ENCODE measurements around the gene ICE2. TPM values are rescaled to one million over a fixed set of nuclear protein-coding genes. Genes with fewer than 3 reads are reported as not detected.
A peak's percentile ranks its signal among the peaks of the same experiment; 100 is the strongest.

The ICE2 gene
- total RNA-seq, 1 experiment from 2014 or later, result 37.4 TPM

DNA sequence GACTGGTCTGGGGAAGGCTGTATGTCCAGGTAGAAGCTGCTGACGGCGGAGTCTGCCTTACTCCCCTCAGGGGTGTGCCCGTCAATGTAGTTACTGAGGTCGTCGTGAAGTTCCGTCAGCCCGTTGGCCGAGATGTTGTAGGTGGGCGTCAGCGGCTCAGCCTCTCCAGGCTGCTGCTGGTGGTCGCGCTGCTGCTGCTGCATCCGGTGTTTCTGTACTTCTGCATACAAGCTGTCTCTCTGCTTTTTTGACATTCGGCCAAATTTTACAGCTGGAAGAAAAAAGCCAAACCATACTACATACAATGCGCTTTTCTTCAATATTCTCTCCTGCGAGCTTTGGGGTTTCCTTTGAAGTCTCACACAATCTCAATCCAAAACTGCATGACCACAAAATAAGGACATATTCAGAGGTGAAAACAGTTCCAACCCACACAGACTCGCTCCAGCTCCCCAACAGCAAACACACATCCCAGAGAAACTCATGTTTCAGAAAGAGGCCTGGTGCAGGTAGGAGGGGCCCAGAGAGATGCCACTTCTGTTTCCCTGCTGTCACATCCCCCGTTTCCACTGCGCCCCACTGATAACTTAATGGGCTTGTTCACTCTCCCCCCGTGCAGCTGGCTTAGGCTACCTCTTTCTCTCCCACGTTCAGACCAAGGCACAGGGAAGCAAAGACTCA, 32.5 kb upstream of the ICE2 start:
- Histone ChIP-seq H3K36me3 (peaks cover 14% of the 10 kb centered on the region; the same call in 1 of the 2 replicates), H3K27me3 (no peaks in the 10 kb centered on the region), H3K9me3 (replicated peaks) (no peaks in the 10 kb centered on the region), H3K27ac (no peak overlapping the region), H3K4me1 (no peaks in the 10 kb centered on the region), H3K4me3 (no peak overlapping the region)
- no peak for DNase-seq

DNA sequence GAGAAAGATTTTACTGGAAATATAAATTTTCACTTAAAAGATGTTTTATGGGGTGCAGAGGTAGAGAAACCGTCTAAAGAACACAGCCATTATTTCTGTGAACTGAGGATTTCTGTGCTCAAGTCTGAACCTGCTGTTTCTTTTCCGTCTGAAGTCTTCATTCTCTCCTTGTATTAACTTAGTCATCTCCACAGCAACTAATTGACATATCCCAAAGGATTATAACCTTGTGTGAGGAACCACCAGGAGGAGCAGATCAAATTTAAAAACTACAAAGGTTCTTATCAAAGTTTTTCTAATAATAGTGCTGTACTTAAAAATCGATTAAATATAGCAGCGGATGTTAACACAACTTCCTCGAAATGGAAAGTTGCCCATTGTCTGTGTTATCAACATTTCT, 31.1 kb upstream of the ICE2 start:
- Histone ChIP-seq H3K9me3 (replicated peaks) (no peaks in the 10 kb centered on the region), H3K4me3 (no peak overlapping the region), H3K27ac (no peak overlapping the region), H3K4me1 (no peaks in the 10 kb centered on the region), H3K36me3 (peaks cover 16% of the 10 kb centered on the region; the same call in 1 of the 2 replicates), H3K27me3 (no peaks in the 10 kb centered on the region)
- DNase-seq, result no peak

DNA sequence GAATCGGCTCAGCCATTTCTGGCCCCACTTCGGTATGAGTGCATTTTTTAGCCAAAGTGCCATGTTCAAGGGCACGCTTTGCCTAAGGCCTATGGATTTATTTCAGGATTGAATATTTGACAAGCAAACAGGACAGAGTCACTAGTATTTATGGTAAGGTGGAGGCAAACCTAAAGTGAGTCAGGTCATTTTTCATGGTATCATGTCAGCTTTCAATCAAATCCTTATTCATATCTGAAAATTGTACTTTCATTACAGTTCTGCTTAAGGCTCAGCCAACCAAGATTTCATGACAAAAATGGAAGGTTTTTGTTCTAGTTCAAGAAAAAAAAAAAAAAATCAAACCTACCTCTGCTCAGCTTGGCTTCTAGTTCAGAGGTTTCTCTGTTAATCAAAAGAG, 30.5 kb upstream of the ICE2 start:
- peaks cover 13% of the 10 kb centered on the region; the same call in 1 of the 2 replicates for H3K36me3 ChIP-seq
- H3K9me3 ChIP-seq (replicated peaks), result no peaks in the 10 kb centered on the region

DNA sequence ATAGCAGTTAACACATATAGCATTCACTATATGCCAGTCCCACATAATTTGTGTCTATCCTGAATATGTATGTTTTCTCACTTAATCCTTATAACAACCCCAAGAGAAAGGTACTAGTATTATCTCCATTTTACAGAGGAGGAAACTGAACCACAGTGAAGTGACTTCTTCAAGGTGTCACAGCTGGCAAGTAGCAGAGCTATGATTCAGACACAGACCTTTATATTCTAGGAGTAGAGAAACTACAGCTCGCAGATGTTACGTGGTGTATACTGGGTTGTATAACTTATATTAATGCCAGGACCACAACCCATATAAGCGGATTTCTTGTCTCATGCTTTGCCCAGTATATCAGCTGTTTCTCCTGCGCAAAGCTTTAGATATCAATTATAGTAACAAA, 29.5 kb upstream of the ICE2 start:
- no peak overlapping the region for H3K27ac ChIP-seq
- H3K9me3 ChIP-seq (replicated peaks), result no peaks in the 10 kb centered on the region
- peaks cover 13% of the 10 kb centered on the region; the same call in 1 of the 2 replicates for H3K36me3 ChIP-seq
- no peak for DNase-seq
- H3K4me3 ChIP-seq, result no peak overlapping the region
- H3K27me3 ChIP-seq, result no peaks in the 10 kb centered on the region
- no peaks in the 10 kb centered on the region for H3K4me1 ChIP-seq

More for the DNA sequence above, 30.5 kb upstream of the ICE2 start:
- no peak overlapping the region for H3K4me3 ChIP-seq
- H3K27ac ChIP-seq, result no peak overlapping the region
- H3K4me1 ChIP-seq, result no peaks in the 10 kb centered on the region
- H3K27me3 ChIP-seq, result no peaks in the 10 kb centered on the region
- no peak for DNase-seq

DNA sequence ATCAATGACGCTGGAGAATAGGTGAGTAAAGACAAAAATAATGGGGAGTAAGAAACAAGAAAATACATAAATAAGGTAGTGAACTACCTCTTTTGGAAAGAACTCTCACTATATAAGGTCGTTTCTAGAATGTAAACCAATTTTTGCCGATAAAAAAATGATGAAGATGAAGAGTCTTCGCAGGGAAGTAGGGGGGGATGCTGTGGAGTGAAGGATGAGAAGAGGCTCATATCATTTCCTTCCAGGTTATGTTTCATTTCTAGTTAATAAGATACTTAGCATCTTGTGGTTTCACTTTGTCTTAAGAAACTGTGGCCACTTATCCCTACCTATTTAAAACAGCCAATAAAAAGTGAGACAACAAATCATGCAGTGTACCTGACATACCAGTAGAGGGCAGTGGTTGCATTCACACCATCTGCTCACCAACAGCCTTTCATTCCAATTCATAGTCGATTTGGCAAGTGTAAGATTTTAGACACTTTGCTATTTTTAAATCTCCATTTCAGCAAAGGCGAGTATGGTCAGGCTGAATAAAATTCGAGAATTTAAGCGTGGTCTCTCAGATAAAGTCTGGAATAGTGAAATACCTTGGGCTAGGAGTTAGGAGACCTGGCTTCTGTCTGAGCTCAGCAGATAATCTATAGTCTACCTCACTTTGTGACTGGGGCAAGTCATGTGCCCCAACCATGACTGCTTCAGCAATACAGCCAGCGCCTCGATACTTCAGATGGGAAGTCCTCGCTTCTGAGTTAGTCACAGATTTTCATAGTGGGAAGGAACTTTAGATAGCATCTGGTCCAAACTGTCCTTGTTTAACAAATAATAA, 28.9 kb upstream of the ICE2 start:
- H3K4me1 ChIP-seq, result no peaks in the 10 kb centered on the region
- H3K36me3 ChIP-seq, result peaks cover 16% of the 10 kb centered on the region; the same call in 1 of the 2 replicates
- peak; percentile 36 to 79 for DNase-seq

DNA sequence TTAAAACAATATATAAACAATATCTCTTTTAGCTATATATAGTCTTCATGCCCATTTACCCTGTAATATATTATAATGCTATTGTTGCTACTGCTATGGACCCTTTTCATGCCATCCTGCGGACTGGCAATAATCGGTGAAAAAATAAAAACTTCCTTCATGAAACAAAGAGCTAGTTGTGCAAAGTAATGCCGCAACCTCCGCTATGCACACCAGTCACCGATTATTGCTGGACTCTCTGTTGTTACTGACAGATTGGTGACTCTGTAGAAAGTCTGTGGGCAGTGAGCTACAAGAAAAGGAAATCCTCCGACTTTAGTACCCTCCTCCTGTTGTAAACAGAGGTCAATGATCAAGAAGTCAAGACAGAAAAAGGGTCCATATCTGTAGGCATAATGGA, 17.9 kb upstream of the ICE2 start:
- Histone ChIP-seq H3K9me3 (replicated peaks) (no peaks in the 10 kb centered on the region), H3K27ac (no peak overlapping the region), H3K27me3 (no peaks in the 10 kb centered on the region), H3K4me1 (no peaks in the 10 kb centered on the region), H3K4me3 (no peak overlapping the region), H3K36me3 (peaks cover 42% of the 10 kb centered on the region)
- no peak for DNase-seq

More for the DNA sequence above, 28.9 kb upstream of the ICE2 start:
- Histone ChIP-seq H3K4me3 (no peak overlapping the region), H3K27me3 (no peaks in the 10 kb centered on the region), H3K27ac (no peak overlapping the region), H3K9me3 (replicated peaks) (no peaks in the 10 kb centered on the region)

DNA sequence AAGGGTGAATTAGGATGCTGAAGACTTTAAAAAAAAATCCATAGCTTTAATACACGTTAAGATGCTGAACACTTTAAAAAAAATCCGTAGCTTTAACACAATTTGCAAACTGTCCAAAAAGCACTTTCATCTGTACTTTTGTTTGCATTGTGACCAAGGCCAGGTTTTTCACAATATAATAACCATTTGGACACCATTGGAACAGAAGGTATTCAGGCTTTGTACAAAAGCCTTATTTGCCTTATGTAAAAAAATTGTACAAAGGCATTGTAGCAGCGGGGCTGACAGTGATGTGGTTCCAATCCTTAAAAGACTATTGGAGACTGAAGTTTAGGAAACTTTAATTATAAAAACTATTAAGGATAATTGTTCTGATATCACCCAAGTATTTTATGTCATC, 15.2 kb upstream of the ICE2 start:
- H3K4me3 ChIP-seq, result no peak overlapping the region
- H3K36me3 ChIP-seq, result peaks cover 22% of the 10 kb centered on the region

DNA sequence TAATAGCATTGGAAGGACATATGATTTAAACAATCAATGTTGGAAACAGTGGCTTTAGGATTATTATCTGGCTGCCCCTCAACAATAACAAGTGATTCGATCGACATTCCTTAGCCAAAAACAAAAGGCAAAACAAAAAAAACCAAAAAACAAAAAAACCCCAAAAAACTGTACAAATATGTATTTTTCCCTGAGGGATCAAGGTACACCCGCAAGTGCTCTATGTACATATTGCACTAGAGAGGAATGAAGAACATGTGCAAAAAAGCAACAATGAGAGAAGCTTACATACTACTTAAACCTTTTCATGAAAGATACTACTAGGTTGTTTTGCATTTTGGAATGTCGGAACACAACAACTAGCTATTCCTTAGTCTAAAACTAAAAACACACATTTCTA, 14.2 kb upstream of the ICE2 start:
- no peak for DNase-seq
- H3K27ac ChIP-seq, result no peak overlapping the region
- no peak overlapping the region for H3K4me3 ChIP-seq
- H3K9me3 ChIP-seq (replicated peaks), result no peaks in the 10 kb centered on the region
- H3K36me3 ChIP-seq, result peaks cover 22% of the 10 kb centered on the region
- H3K4me1 ChIP-seq, result no peaks in the 10 kb centered on the region
- no peaks in the 10 kb centered on the region for H3K27me3 ChIP-seq

More for the DNA sequence above, 15.2 kb upstream of the ICE2 start:
- no peak overlapping the region for H3K27ac ChIP-seq
- H3K9me3 ChIP-seq (replicated peaks), result no peaks in the 10 kb centered on the region
- DNase-seq, result no peak
- no peaks in the 10 kb centered on the region for H3K4me1 ChIP-seq
- H3K27me3 ChIP-seq, result no peaks in the 10 kb centered on the region

DNA sequence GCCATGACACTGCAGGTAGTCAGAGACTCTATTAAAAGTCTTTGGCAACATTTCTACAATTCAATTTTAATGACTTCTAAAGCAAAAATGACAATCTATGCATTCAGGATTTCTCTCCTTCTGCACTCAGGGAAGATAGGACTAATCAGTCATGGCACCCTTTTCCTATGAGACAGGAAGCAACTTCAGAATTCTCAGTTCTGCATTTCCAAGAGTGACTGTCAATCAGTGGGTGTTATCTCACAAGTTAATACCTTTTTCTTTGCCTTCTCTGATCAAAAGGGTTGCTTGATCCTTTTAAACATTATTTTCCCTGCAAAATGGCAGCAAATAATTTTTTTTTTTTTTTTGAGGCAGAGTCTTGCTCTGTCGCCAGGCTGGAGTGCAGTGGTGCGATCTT, 7.8 kb upstream of the ICE2 start:
- Histone ChIP-seq H3K36me3 (peaks cover 6% of the 10 kb centered on the region; the same call in 1 of the 2 replicates), H3K4me1 (no peaks in the 10 kb centered on the region), H3K4me3 (no peak overlapping the region), H3K9me3 (replicated peaks) (no peaks in the 10 kb centered on the region), H3K27ac (no peak overlapping the region), H3K27me3 (no peaks in the 10 kb centered on the region)
- DNase-seq, result no peak

DNA sequence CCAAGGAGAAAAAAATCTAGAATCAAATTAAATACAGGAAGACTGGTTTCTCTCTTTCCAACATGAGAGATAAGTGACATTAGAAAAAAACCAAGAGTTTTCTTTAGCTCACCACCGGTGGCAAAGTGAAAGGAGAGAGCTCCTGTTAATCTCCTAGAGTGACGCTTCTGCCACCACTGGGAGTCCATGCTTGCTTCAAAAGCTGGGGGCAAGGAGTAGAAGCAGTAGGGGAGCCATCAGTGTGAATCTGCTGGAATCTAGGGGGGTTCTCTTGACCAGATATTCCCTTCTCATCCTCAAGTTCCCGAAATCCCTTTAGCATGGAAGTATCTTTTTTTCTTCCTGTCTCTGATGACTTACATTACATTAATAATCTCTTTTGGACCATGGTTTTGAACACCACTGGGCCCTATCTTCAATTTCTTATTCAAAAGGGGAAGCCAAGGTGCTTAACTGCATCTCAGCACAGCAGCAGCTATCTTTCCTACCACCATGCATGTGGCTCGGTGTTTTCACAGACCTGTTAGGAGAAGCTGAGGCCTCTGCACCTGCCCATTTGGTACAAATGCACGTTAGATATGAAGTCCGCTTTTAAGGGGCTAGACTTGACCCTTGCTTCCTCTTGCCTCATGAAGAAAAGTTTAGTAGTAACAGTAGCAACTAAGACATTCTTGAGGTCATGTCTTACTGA, 6.6 kb upstream of the ICE2 start:
- no peak overlapping the region for H3K27ac ChIP-seq
- no peaks in the 10 kb centered on the region for H3K4me1 ChIP-seq
- peaks cover 6% of the 10 kb centered on the region; the same call in 1 of the 2 replicates for H3K36me3 ChIP-seq
- DNase-seq, result no peak
- no peaks in the 10 kb centered on the region for H3K9me3 ChIP-seq (replicated peaks)
- no peaks in the 10 kb centered on the region for H3K27me3 ChIP-seq
- no peak overlapping the region for H3K4me3 ChIP-seq

DNA sequence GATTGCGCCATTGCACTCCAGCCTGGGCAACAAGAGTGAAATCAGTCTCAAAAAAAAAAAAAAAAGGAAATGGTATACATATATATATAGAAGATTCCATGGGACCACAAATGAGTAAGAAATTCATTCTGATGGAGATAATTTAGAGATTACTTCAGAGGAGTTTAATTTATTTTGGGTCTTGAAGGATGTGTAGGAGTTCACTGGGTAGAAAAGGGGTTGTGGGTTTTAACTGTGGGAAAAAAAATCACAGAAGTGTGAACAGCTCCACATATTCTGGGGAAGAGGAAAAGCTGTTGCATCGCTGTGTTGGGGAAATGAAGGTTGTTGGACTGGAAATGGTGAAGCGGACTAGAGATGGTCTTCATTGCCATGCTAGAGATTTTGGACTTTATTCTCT, 4.1 kb upstream of the ICE2 start:
- H3K27me3 ChIP-seq, result no peaks in the 10 kb centered on the region
- no peak for DNase-seq
- no peak overlapping the region for H3K27ac ChIP-seq
- H3K4me3 ChIP-seq, result no peak overlapping the region
- no peaks in the 10 kb centered on the region for H3K36me3 ChIP-seq
- H3K9me3 ChIP-seq (replicated peaks), result no peaks in the 10 kb centered on the region
- H3K4me1 ChIP-seq, result peaks cover 6% of the 10 kb centered on the region; the same call in 1 of the 2 replicates

DNA sequence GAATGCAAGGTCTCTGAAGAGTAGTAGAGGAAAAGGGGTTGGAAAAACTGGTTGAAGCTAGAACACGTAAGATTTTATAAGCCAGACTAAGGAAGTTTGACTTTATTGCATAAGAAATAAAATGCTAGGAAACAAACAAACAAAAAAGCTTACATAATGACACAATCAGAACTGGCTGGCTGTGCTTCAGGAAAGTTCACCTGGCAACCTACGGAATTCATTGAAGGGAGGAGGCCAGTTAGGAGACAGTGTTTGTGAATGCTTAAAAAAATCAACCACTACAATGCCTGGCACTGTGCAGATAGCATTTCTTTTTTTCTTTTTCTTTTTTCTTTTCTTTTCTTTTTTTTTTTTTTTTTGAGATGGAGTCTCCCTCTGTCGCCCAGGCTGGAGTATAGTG, 1.9 kb upstream of the ICE2 start:
- no peak for DNase-seq
- Histone ChIP-seq H3K4me1 (peaks cover 13% of the 10 kb centered on the region), H3K36me3 (no peaks in the 10 kb centered on the region), H3K9me3 (replicated peaks) (no peaks in the 10 kb centered on the region), H3K27ac (no peak overlapping the region), H3K27me3 (no peaks in the 10 kb centered on the region), H3K4me3 (no peak overlapping the region)

DNA sequence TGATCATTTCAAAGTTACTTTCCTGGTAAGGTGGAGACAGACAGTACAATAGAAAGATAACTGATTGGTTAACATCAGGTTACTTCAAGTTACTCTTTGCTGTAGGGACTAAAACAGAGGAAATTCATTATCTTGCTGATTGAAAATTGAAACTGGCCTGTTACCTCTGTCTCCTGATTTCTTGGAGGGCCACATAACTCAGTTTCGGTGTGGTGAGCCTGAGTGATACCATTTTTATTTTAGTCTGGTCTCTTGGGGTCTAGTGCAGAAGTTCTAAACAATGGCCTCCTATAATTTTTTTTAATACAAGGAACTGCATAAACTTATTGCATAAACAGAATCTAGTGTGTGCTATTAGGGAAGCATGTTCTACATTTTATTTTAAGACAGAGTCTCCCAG, 1.2 kb upstream of the ICE2 start:
- Histone ChIP-seq H3K4me3 (no peak overlapping the region; the same call in 1 of the 2 replicates), H3K36me3 (no peaks in the 10 kb centered on the region), H3K27ac (peak overlapping the region; percentile 89; the same call in 1 of the 2 replicates), H3K9me3 (replicated peaks) (no peaks in the 10 kb centered on the region), H3K27me3 (no peaks in the 10 kb centered on the region), H3K4me1 (peaks cover 13% of the 10 kb centered on the region)
- no peak for DNase-seq

DNA sequence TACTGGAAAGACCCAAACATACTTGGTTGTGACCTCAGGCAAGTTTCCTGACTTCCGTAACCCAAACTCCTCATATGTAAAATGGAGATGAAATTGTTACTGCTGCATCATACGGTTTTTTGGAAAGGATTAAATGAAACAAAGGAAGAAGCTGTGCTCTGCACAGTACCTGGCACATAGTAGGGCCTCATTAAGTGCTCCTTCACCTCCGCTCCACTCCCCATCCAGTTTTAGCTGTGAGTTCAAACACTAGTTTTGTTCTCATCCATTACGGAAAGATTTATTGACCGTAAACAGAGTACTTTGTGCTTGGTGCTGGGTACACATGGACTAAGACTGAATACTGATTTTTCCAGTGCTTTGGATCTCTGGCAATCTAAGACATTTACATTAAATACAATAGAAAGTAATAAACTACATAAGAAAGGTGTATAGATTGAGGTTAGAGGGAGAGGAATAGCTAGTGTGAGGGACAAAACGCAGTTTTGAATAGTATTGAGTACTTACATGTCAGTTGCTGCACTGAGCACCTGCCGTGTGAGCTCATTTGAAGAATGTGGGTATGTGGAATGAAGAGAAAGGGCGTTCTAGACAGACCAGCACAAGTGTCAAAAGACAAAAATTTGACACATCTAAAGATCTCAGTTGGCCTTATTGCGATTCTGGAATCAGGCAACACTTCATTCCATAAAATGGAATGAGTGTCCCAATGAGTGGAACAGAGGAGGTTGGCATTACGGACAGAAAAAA, 594 bp upstream of the ICE2 start:
- H3K27me3 ChIP-seq, result no peaks in the 10 kb centered on the region
- peak; percentile 27 to 50 for DNase-seq
- peaks cover 13% of the 10 kb centered on the region for H3K4me1 ChIP-seq
- H3K27ac ChIP-seq, result peak overlapping the region; percentile 89
- no peaks in the 10 kb centered on the region for H3K9me3 ChIP-seq (replicated peaks)
- no peaks in the 10 kb centered on the region for H3K36me3 ChIP-seq
- peak overlapping the region; percentile 75 for H3K4me3 ChIP-seq

Measured in SJCRH30 (cell line).